Keratinocyte (primary cell): ENCODE data around the gene ITGA6. TPM values are rescaled to one million over a fixed set of nuclear protein-coding genes. Genes with fewer than 3 reads are reported as not detected.
A peak's percentile ranks its signal among the peaks of the same experiment; 100 is the strongest.

ENCODE experiments used
- DNase-seq: peaks from one replicate; pipeline ENCODE4 v3.0.0-alpha.2; 2011; ENCODE audit warnings: low read depth, missing footprints, low spot score
- FAIRE-seq: peaks from 2 replicates; lab custom pipeline; 2011; peaks lifted over from hg19 to GRCh38; lab: Jason Lieb, UNC
- H2AFZ ChIP-seq: 2 replicates; pipeline ENCODE4 v1.6.0; 2012; ENCODE audit warnings: low read length, control low read depth, inconsistent platforms; ENCODE audit not compliant: control insufficient read depth
- H3K27ac ChIP-seq: 2 replicates; pipeline ENCODE4 v1.5.1; 2011; ENCODE audit warnings: low read length; ENCODE audit not compliant: control insufficient read depth, insufficient read depth
- H3K27me3 ChIP-seq: 3 replicates; pipeline ENCODE4 v1.6.0; 2011; ENCODE audit warnings: low read length; ENCODE audit not compliant: control insufficient read depth, insufficient read depth; ENCODE audit errors: extremely low read depth
- H3K36me3 ChIP-seq, 2 experiments: 2 replicates in 1 of 2; 3 replicates in 1 of 2; pipeline ENCODE4 v1.5.1; 2011; ENCODE audit warnings: low read length in 2 of 2, mild to moderate bottlenecking in 1 of 2; ENCODE audit not compliant: control insufficient read depth in 2 of 2, insufficient read depth in 2 of 2; ENCODE audit errors: extremely low read depth in 1 of 2
- H3K4me1 ChIP-seq: 3 replicates; pipeline ENCODE4 v1.5.1; 2011; ENCODE audit warnings: low read length; ENCODE audit not compliant: control insufficient read depth, insufficient read depth; ENCODE audit errors: extremely low read depth
- H3K4me2 ChIP-seq: 3 replicates; pipeline ENCODE4 v1.6.0; 2011; ENCODE audit warnings: low read depth, low read length; ENCODE audit not compliant: control insufficient read depth, insufficient read depth; ENCODE audit errors: extremely low read depth
- H3K4me3 ChIP-seq, 3 experiments: fragments of 200-600 bp in 1 of 3; sonication (generic) in 1 of 3; 2 replicates in 2 of 3; 3 replicates in 1 of 3; pipeline ENCODE4 v1.5.1; 2011 to 2016; ENCODE audit warnings: low read length in 3 of 3, mild to moderate bottlenecking in 3 of 3, control low read depth in 2 of 3, inconsistent platforms in 1 of 3, low read depth in 1 of 3, mixed read lengths in 1 of 3, mixed run types in 1 of 3, moderate library complexity in 1 of 3; ENCODE audit not compliant: control insufficient read depth in 2 of 3, insufficient read depth in 2 of 3; ENCODE audit errors: extremely low read depth in 1 of 3
- H3K79me2 ChIP-seq: 2 replicates; pipeline ENCODE4 v1.6.0; 2012; ENCODE audit warnings: low read length; ENCODE audit not compliant: control insufficient read depth, insufficient read depth
- H3K9ac ChIP-seq: 3 replicates; pipeline ENCODE4 v1.6.0; 2011; ENCODE audit warnings: low read length; ENCODE audit not compliant: control insufficient read depth, insufficient read depth; ENCODE audit errors: extremely low read depth
- H3K9me1 ChIP-seq: 3 replicates; pipeline ENCODE4 v1.6.0; 2011; ENCODE audit warnings: low read length; ENCODE audit not compliant: control insufficient read depth, insufficient read depth; ENCODE audit errors: extremely low read depth
- H3K9me3 ChIP-seq: 2 replicates; pipeline ENCODE4 v1.5.1; 2012; ENCODE audit warnings: low read depth, low read length; ENCODE audit not compliant: control insufficient read depth
- H4K20me1 ChIP-seq: 3 replicates; pipeline ENCODE4 v1.6.0; 2011; ENCODE audit warnings: low read length; ENCODE audit not compliant: control insufficient read depth, insufficient read depth; ENCODE audit errors: extremely low read depth
- EZH2 ChIP-seq: IDR thresholded peaks from one replicate; pipeline ENCODE4 v1.6.1; 2012; ENCODE audit warnings: inconsistent platforms, mild to moderate bottlenecking, low read length, moderate library complexity
- dilution Hi-C: fragments of 300-500 bp; cut with MboI; formaldehyde crosslinking; loops from one replicate; pipeline ENCODE4 v1.7.0; 2020; ENCODE audit warnings: low sequenced_read_pairs; ENCODE audit not compliant: extremely low pct_ligation_motif_present
- polyA plus RNA-seq, 5 experiments: library from polyadenylated mRNA; depleted of rRNA in 3 of 5; stranded (reverse) in 3 of 5; stranded (forward) in 1 of 5; unstranded in 1 of 5; fragments of >200 nt; gene quantifications; 1 replicate in 1 of 5; 2 replicates in 3 of 5; 3 replicates in 1 of 5; pipeline versions ENCODE4 v1.2.1 to v1.2.3, GENCODE V29; 2011 to 2012; ENCODE audit warnings: missing spikeins in 2 of 5, low read depth in 1 of 5, low replicate concordance in 1 of 5
- TF ChIP-seq, protein P1 (sequence below), 3 experiments: IDR thresholded peaks in 1 of 3; conservative IDR thresholded peaks in 1 of 3; optimal IDR thresholded peaks in 1 of 3; 2 replicates in 2 of 3; 3 replicates in 1 of 3; pipeline versions ENCODE3 to v1.5.1; 2011; ENCODE audit warnings: low read length in 3 of 3, mild to moderate bottlenecking in 3 of 3, moderate library complexity in 2 of 3, control low read depth in 1 of 3, inconsistent platforms in 1 of 3; ENCODE audit not compliant: insufficient read depth in 2 of 3; ENCODE audit errors: extremely low read depth in 1 of 3

ITGA6 gene
- polyA plus RNA-seq, 1 donor (not counting 4 experiments of a cell fraction or from before 2014, with no cell fraction given) = 441 TPM

- TF ChIP-seq, protein P1, sequence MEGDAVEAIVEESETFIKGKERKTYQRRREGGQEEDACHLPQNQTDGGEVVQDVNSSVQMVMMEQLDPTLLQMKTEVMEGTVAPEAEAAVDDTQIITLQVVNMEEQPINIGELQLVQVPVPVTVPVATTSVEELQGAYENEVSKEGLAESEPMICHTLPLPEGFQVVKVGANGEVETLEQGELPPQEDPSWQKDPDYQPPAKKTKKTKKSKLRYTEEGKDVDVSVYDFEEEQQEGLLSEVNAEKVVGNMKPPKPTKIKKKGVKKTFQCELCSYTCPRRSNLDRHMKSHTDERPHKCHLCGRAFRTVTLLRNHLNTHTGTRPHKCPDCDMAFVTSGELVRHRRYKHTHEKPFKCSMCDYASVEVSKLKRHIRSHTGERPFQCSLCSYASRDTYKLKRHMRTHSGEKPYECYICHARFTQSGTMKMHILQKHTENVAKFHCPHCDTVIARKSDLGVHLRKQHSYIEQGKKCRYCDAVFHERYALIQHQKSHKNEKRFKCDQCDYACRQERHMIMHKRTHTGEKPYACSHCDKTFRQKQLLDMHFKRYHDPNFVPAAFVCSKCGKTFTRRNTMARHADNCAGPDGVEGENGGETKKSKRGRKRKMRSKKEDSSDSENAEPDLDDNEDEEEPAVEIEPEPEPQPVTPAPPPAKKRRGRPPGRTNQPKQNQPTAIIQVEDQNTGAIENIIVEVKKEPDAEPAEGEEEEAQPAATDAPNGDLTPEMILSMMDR (optimal IDR thresholded peaks at IDR 0.05 in 1 of 3, IDR thresholded peaks at IDR 0.05 in 1 of 3, conservative IDR thresholded peaks at IDR 0.05 in 1 of 3; ENCODE audit: extremely low read depth in 1 of 3, insufficient read depth in 2 of 3, low read length in 3 of 3) = no peak
- TF ChIP-seq EZH2 = no peak
- peaks cover 38% of the 10 kb centered on the region for H3K4me1 ChIP-seq
- no peaks in the 10 kb centered on the region for H3K9me3 ChIP-seq
- no peaks in the 10 kb centered on the region for H4K20me1 ChIP-seq
- no peaks in the 10 kb centered on the region for H3K27me3 ChIP-seq
- peak overlapping the region; percentile 74 for H3K9ac ChIP-seq
- peak overlapping the region in 2 of 3 experiments; percentile 22 to 33 for H3K4me3 ChIP-seq
- peak overlapping the region; percentile 93 for H3K27ac ChIP-seq
- peak overlapping the region; percentile 83 for H3K4me2 ChIP-seq
- H3K79me2 ChIP-seq = no peaks in the 10 kb centered on the region
- H3K9me1 ChIP-seq = no peaks in the 10 kb centered on the region
- DNase-seq = no peak
- peak; percentile 29 for FAIRE-seq
- dilution Hi-C loops = no loop called here
- H2AFZ ChIP-seq = no peak overlapping the region
- H3K36me3 ChIP-seq = no peaks in the 10 kb centered on the region
These were observed 18.3 kb upstream of the ITGA6 start for GRCh38 chr2:172409042-172409441.

DNA sequence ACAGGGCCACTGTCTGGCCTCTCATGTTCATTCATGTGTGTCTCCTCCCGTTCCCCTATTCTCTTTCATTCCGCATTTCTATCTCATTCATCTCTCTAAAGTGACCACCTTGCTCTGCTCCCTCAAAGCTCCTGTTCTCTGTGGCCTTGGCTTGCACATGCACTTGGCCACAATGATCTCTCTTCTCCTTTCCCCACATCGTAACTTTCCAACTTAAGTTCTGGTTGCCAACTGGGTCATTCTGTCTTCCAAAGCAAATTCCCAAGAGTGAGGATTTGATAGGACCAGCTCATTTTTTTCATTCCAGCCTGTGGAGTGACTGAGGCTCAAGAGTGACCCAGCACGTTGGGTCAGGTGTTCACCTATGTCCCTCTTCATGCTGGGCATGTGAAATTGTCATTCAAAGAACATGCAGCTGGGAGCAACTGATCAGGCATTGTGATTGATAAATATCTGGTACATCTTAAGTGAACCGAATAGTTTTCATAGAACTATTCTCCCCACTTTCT lies 14.3 kb upstream of the ITGA6 start:
- no peaks in the 10 kb centered on the region for H3K79me2 ChIP-seq
- no peaks in the 10 kb centered on the region for H3K36me3 ChIP-seq
- no peaks in the 10 kb centered on the region for H3K9me3 ChIP-seq
- no peak overlapping the region for H3K9ac ChIP-seq
- no peaks in the 10 kb centered on the region for H4K20me1 ChIP-seq
- H3K4me3 ChIP-seq = no peak overlapping the region
- no peak overlapping the region for H2AFZ ChIP-seq
- DNase-seq (no peak), FAIRE-seq (no peak)
- no peak overlapping the region for H3K27ac ChIP-seq
- no peaks in the 10 kb centered on the region for H3K27me3 ChIP-seq
- H3K4me1 ChIP-seq = peaks cover 16% of the 10 kb centered on the region
- TF ChIP-seq, protein P1 (optimal IDR thresholded peaks at IDR 0.05 in 1 of 3, IDR thresholded peaks at IDR 0.05 in 1 of 3, conservative IDR thresholded peaks at IDR 0.05 in 1 of 3; ENCODE audit: extremely low read depth in 1 of 3, insufficient read depth in 2 of 3, low read length in 3 of 3) = no peak
- no peak for TF ChIP-seq EZH2
- H3K4me2 ChIP-seq = no peak overlapping the region
- no peaks in the 10 kb centered on the region for H3K9me1 ChIP-seq
- dilution Hi-C loops = no loop called here
